ENCODE data around the gene SLC9A9. TPM values are rescaled to one million over a fixed set of nuclear protein-coding genes. Genes with fewer than 3 reads are reported as not detected.

The SLC9A9 gene
- total RNA-seq, 1 experiment from 2014 or later: not detected

- Histone ChIP-seq H3K36me3 (ENCODE audit: control insufficient read depth, insufficient read depth, low read length) (no peaks in the 10 kb centered on the region), H3K4me1 (no peaks in the 10 kb centered on the region), H3K9me3 (no peaks in the 10 kb centered on the region), H3K4me3 (ENCODE audit: low read depth, low read length) (no peak overlapping the region), H3K27me3 (replicated peaks; ENCODE audit: control insufficient read depth, insufficient read depth, low read length) (no peaks in the 10 kb centered on the region)
- Mint-ChIP-seq H3K36me3 (ENCODE audit: insufficient read depth, unreplicated experiment) (no peaks in the 10 kb centered on the region), H3K4me1 (ENCODE audit: low read depth, unreplicated experiment) (no peaks in the 10 kb centered on the region), H3K4me3 (ENCODE audit: unreplicated experiment) (no peak overlapping the region), H3K27ac (ENCODE audit: unreplicated experiment) (no peak overlapping the region), H3K9me3 (ENCODE audit: unreplicated experiment) (no peaks in the 10 kb centered on the region), H3K27me3 (ENCODE audit: insufficient read depth, unreplicated experiment) (peaks cover 14% of the 10 kb centered on the region)
- POLR2A ChIA-PET: no interaction called here
- no peak for TF ChIP-seq CTCF (IDR thresholded peaks at IDR 0.05; ENCODE audit: insufficient read depth in 1 of 2, low read depth in 1 of 2, low read length in 1 of 2, severe bottlenecking in 1 of 2, unreplicated experiment in 1 of 2)
- no TSS peak for BruUV-seq (replicated peaks)
- CTCF ChIA-PET: no interaction called here
- intact Hi-C loops (cut with micrococcal nuclease; ENCODE audit: unreplicated experiment): no loop called here
- no peak for DNase-seq
Measured at GRCh38 chr3:143814443-143814889, 33.8 kb downstream of the SLC9A9 start.

- POLR2A ChIA-PET: no interaction called here
- Mint-ChIP-seq H3K27ac (ENCODE audit: unreplicated experiment) (no peak overlapping the region), H3K36me3 (ENCODE audit: insufficient read depth, unreplicated experiment) (no peaks in the 10 kb centered on the region), H3K9me3 (ENCODE audit: unreplicated experiment) (no peaks in the 10 kb centered on the region), H3K4me1 (ENCODE audit: low read depth, unreplicated experiment) (no peaks in the 10 kb centered on the region), H3K4me3 (ENCODE audit: unreplicated experiment) (no peak overlapping the region), H3K27me3 (ENCODE audit: insufficient read depth, unreplicated experiment) (peaks cover 18% of the 10 kb centered on the region)
- TF ChIP-seq CTCF (IDR thresholded peaks at IDR 0.05; ENCODE audit: insufficient read depth in 1 of 2, low read depth in 1 of 2, low read length in 1 of 2, severe bottlenecking in 1 of 2, unreplicated experiment in 1 of 2): no peak
- DNase-seq: no peak
- CTCF ChIA-PET: no interaction called here
- Histone ChIP-seq H3K4me3 (ENCODE audit: low read depth, low read length) (no peak overlapping the region), H3K36me3 (ENCODE audit: control insufficient read depth, insufficient read depth, low read length) (no peaks in the 10 kb centered on the region), H3K4me1 (no peaks in the 10 kb centered on the region), H3K27me3 (replicated peaks; ENCODE audit: control insufficient read depth, insufficient read depth, low read length) (no peaks in the 10 kb centered on the region), H3K9me3 (no peaks in the 10 kb centered on the region)
- intact Hi-C loops (cut with micrococcal nuclease; ENCODE audit: unreplicated experiment): no loop called here
- BruUV-seq (replicated peaks): no TSS peak
Measured at GRCh38 chr3:143812481-143812880, 35.8 kb downstream of the SLC9A9 start.

GRCh38 chr3:143811602-143812001 is 36.7 kb downstream of the SLC9A9 start:
- Mint-ChIP-seq H3K27ac (ENCODE audit: unreplicated experiment) (no peak overlapping the region), H3K36me3 (ENCODE audit: insufficient read depth, unreplicated experiment) (no peaks in the 10 kb centered on the region), H3K9me3 (ENCODE audit: unreplicated experiment) (no peaks in the 10 kb centered on the region), H3K4me3 (ENCODE audit: unreplicated experiment) (no peak overlapping the region), H3K27me3 (ENCODE audit: insufficient read depth, unreplicated experiment) (peaks cover 19% of the 10 kb centered on the region), H3K4me1 (ENCODE audit: low read depth, unreplicated experiment) (no peaks in the 10 kb centered on the region)
- DNase-seq: no peak
- Histone ChIP-seq H3K4me3 (ENCODE audit: low read depth, low read length) (no peak overlapping the region), H3K9me3 (no peaks in the 10 kb centered on the region), H3K36me3 (ENCODE audit: control insufficient read depth, insufficient read depth, low read length) (no peaks in the 10 kb centered on the region), H3K4me1 (no peaks in the 10 kb centered on the region), H3K27me3 (replicated peaks; ENCODE audit: control insufficient read depth, insufficient read depth, low read length) (no peaks in the 10 kb centered on the region)
- BruUV-seq (replicated peaks): no TSS peak
- CTCF ChIA-PET: no interaction called here
- POLR2A ChIA-PET: no interaction called here
- intact Hi-C loops (cut with micrococcal nuclease; ENCODE audit: unreplicated experiment): no loop called here
- no peak for TF ChIP-seq CTCF (IDR thresholded peaks at IDR 0.05; ENCODE audit: insufficient read depth in 1 of 2, low read depth in 1 of 2, low read length in 1 of 2, severe bottlenecking in 1 of 2, unreplicated experiment in 1 of 2)
